SU-DHL-6 (cell line): Measurements from ENCODE around the gene SDK2.

ENCODE experiments used
- H2AFZ ChIP-seq: fragments of 200-600 bp; sonication (generic); 2 replicates; pipeline ENCODE4 v1.6.1; 2014; ENCODE audit warnings: low read depth, mild to moderate bottlenecking, moderate library complexity, mixed read lengths, antibody characterized with exemption, low read length; ENCODE audit not compliant: severe bottlenecking
- H3F3A ChIP-seq: fragments of 200-600 bp; shearing (Covaris generic); 2 replicates; pipeline ENCODE4 v1.6.0; 2016; ENCODE audit warnings: antibody characterized with exemption, mild to moderate bottlenecking; ENCODE audit not compliant: insufficient read depth
- H3K27ac ChIP-seq: fragments of 200-600 bp; sonication (generic); 2 replicates; pipeline ENCODE4 v1.5.1; 2016; ENCODE audit warnings: low read depth, mild to moderate bottlenecking, low read length, moderate library complexity, mixed read lengths
- H3K27me3 ChIP-seq: fragments of 200-600 bp; sonication (generic), shearing (Covaris generic); 2 replicates; pipeline ENCODE4 v1.6.0; 2014; ENCODE audit warnings: mild to moderate bottlenecking, low read length
- H3K36me3 ChIP-seq: fragments of 200-600 bp; sonication (generic); 2 replicates; pipeline ENCODE4 v1.6.1; 2014; ENCODE audit warnings: mild to moderate bottlenecking, low read length, mixed read lengths
- H3K4me2 ChIP-seq: fragments of 300-600, 200-600 bp; shearing (Covaris generic), sonication (generic); 2 replicates; pipeline ENCODE4 v1.6.0; 2014; ENCODE audit warnings: low read length, low read depth, mild to moderate bottlenecking; ENCODE audit not compliant: poor library complexity, severe bottlenecking
- H3K4me3 ChIP-seq: fragments of 200-600 bp; sonication (generic); 2 replicates; pipeline ENCODE4 v1.5.1; 2014; ENCODE audit warnings: antibody characterized with exemption, low read length, mild to moderate bottlenecking, mixed read lengths; ENCODE audit not compliant: insufficient read depth, poor library complexity, severe bottlenecking
- H3K79me2 ChIP-seq: fragments of 200-600 bp; sonication (generic); 2 replicates; pipeline ENCODE4 v1.6.1; 2014; ENCODE audit warnings: mild to moderate bottlenecking, low read length, moderate library complexity; ENCODE audit not compliant: insufficient read depth
- H3K9ac ChIP-seq: fragments of 200-600 bp; sonication (generic); 2 replicates; pipeline ENCODE4 v1.7.0; 2014; ENCODE audit warnings: mild to moderate bottlenecking, low read length
- H3K9me2 ChIP-seq: fragments of 200-600 bp; sonication (generic); replicated peaks from 2 replicates; pipeline ENCODE4 v1.6.1; 2014; ENCODE audit warnings: low read length; ENCODE audit not compliant: insufficient read depth
- H3K9me3 ChIP-seq: fragments of 200-600 bp; sonication (generic); 2 replicates; pipeline ENCODE4 v1.6.1; 2014; ENCODE audit warnings: low read length, mixed read lengths; ENCODE audit not compliant: insufficient read depth
- H4K20me1 ChIP-seq: fragments of 200-600 bp; sonication (generic); 2 replicates; pipeline ENCODE4 v1.6.1; 2014; ENCODE audit warnings: low read depth, mild to moderate bottlenecking, antibody characterized with exemption, low read length, moderate library complexity, mixed read lengths
- EZH2phosphoT487 ChIP-seq: fragments of 200-600 bp; sonication (generic), shearing (Covaris generic); conservative IDR thresholded peaks from 2 replicates; pipeline ENCODE4 v1.6.1; 2018; ENCODE audit warnings: mild to moderate bottlenecking, antibody characterized with exemption, low read length, moderate library complexity, mixed read lengths
- TF ChIP-seq, protein P1 (sequence below): fragments of 200-600 bp; sonication (generic); IDR thresholded peaks from one replicate; pipeline ENCODE4 v1.5.1; 2017; ENCODE audit warnings: antibody characterized with exemption, mild to moderate bottlenecking, low read length, moderate library complexity; ENCODE audit not compliant: insufficient read depth, poor library complexity, severe bottlenecking

Gene SDK2

DNA sequence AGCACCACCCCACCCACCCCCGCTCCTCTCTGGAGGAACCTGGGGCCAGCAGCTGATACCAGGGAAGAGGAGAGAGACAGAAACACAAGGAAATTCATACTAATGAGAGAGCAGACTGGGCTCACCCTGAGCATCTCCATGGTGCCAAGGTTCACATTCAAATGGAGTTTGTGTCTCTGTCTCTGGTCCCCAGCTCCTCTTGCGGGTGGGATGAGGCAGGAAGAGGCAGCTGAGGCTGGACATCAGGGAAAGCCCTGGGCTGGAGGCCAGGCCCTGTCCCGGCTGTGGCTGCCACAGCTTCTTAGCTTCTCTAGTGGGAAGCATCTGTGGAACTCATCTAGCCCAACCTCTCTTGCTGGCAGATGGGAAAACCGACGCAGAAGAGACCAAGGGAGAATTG lies 121.5 kb downstream of the SDK2 start:
- Histone ChIP-seq H3K9me2 (no peaks in the 10 kb centered on the region), H3F3A (no peaks in the 10 kb centered on the region), H2AFZ (no peak overlapping the region), H3K4me3 (no peak overlapping the region), H3K79me2 (no peaks in the 10 kb centered on the region), H3K9me3 (no peaks in the 10 kb centered on the region), H3K27ac (no peak overlapping the region), H3K27me3 (no peaks in the 10 kb centered on the region; the same call in 1 of the 2 replicates), H4K20me1 (no peaks in the 10 kb centered on the region), H3K9ac (no peak overlapping the region), H3K36me3 (no peaks in the 10 kb centered on the region), H3K4me2 (no peak overlapping the region)
- no peak for TF ChIP-seq EZH2phosphoT487
- TF ChIP-seq, protein P1, sequence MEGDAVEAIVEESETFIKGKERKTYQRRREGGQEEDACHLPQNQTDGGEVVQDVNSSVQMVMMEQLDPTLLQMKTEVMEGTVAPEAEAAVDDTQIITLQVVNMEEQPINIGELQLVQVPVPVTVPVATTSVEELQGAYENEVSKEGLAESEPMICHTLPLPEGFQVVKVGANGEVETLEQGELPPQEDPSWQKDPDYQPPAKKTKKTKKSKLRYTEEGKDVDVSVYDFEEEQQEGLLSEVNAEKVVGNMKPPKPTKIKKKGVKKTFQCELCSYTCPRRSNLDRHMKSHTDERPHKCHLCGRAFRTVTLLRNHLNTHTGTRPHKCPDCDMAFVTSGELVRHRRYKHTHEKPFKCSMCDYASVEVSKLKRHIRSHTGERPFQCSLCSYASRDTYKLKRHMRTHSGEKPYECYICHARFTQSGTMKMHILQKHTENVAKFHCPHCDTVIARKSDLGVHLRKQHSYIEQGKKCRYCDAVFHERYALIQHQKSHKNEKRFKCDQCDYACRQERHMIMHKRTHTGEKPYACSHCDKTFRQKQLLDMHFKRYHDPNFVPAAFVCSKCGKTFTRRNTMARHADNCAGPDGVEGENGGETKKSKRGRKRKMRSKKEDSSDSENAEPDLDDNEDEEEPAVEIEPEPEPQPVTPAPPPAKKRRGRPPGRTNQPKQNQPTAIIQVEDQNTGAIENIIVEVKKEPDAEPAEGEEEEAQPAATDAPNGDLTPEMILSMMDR, result no peak

DNA sequence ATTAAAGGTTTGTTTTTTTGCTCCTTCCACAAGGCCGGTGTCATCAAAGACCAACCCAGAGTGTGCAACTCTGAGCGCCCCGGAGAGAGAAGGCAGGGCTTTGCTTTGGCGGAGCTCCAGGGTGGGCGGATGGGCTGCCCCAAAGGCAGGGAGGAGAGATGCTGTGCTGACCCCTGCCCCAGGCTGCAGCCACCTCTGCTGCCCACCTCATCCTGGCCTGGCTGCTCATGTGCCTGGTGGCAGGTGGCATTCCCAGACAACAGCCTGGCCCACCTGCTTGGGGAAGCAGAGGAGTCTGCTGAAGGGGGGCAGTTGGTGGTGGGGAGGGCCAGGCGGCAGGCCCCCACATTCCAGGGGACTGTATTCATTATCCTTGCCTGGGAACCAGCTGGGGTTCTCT lies 122.1 kb downstream of the SDK2 start:
- Histone ChIP-seq H3K9me3 (no peaks in the 10 kb centered on the region), H3K4me2 (no peak overlapping the region), H3K9ac (no peak overlapping the region), H3K4me3 (no peak overlapping the region), H2AFZ (no peak overlapping the region), H3K79me2 (no peaks in the 10 kb centered on the region), H3K9me2 (no peaks in the 10 kb centered on the region), H3F3A (no peaks in the 10 kb centered on the region), H3K27me3 (no peaks in the 10 kb centered on the region; the same call in 1 of the 2 replicates), H4K20me1 (no peaks in the 10 kb centered on the region), H3K27ac (no peak overlapping the region), H3K36me3 (no peaks in the 10 kb centered on the region)
- TF ChIP-seq, protein P1, result no peak
- TF ChIP-seq EZH2phosphoT487, result no peak

DNA sequence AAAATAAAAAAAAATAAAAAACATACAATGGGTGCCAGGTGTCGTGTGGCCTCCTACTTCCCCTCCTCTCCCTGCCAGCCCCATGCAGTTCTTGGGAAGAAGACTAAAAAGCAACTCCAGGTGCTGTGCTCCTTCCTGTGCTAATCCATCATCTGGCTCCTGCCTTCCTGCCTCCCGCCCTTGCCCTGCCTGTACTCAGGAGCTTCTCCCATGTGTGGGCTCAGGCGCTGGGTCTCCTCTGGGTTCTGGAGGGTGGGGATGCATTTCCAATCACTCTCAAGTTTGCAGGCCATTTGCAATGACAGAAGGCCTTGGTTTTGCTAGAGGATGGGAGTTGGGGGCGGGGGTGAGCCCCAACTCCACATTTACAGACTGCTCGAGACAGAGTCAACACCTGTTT lies 122.9 kb downstream of the SDK2 start:
- Histone ChIP-seq H3K4me3 (no peak overlapping the region), H2AFZ (no peak overlapping the region), H3K79me2 (no peaks in the 10 kb centered on the region), H4K20me1 (no peaks in the 10 kb centered on the region), H3K4me2 (no peak overlapping the region), H3K27me3 (no peaks in the 10 kb centered on the region; the same call in 1 of the 2 replicates), H3K9me3 (no peaks in the 10 kb centered on the region), H3K9me2 (no peaks in the 10 kb centered on the region), H3K36me3 (no peaks in the 10 kb centered on the region), H3K9ac (no peak overlapping the region), H3K27ac (no peak overlapping the region), H3F3A (no peaks in the 10 kb centered on the region)
- TF ChIP-seq EZH2phosphoT487, result no peak
- TF ChIP-seq, protein P1, result no peak
